ENCODE results near the gene DCLK1. TPM values are rescaled to one million over a fixed set of nuclear protein-coding genes. Genes with fewer than 3 reads are reported as not detected.

Gene DCLK1
- total RNA-seq, 1 experiment from 2014 or later: 0.10 TPM

GRCh38 chr13:35912841-35913240 is 218.3 kb downstream of the DCLK1 start:
- H3K4me2 ChIP-seq (ENCODE audit: low read length): no peak overlapping the region
- H4K20me1 ChIP-seq (ENCODE audit: insufficient read depth): no peaks in the 10 kb centered on the region
- H3K9ac ChIP-seq (ENCODE audit: low read length): no peak overlapping the region
- no peak overlapping the region for H3K27ac ChIP-seq (ENCODE audit: low read depth, low read length)
- no peak overlapping the region for H3K4me3 ChIP-seq (replicated peaks in 1 of 2; ENCODE audit: low read depth in 1 of 2, low read length in 2 of 2)
- H3K9me3 ChIP-seq (ENCODE audit: control insufficient read depth in 1 of 2, insufficient read depth in 1 of 2, low read depth in 1 of 2, low read length in 2 of 2): no peaks in the 10 kb centered on the region
- TF ChIP-seq EZH2phosphoT487 (IDR thresholded peaks at IDR 0.05; ENCODE audit: borderline replicate concordance) (no peak), ZFX (IDR thresholded peaks at IDR 0.05) (no peak), POLR2A (IDR thresholded peaks at IDR 0.05; ENCODE audit: borderline replicate concordance, extremely low read depth, insufficient read depth, insufficient read length) (no peak), CBX3 (IDR thresholded peaks at IDR 0.05; ENCODE audit: low read depth) (no peak), FOSL1 (IDR thresholded peaks at IDR 0.05; ENCODE audit: low read depth) (no peak), POLR2AphosphoS5 (IDR thresholded peaks at IDR 0.05; ENCODE audit: low read depth, low read length) (no peak), RAD21 (IDR thresholded peaks at IDR 0.05; ENCODE audit: low read depth) (no peak), CTCF (IDR thresholded peaks at IDR 0.05 in 2 of 3, conservative IDR thresholded peaks at IDR 0.05 in 1 of 3; ENCODE audit: borderline replicate concordance in 1 of 3, insufficient read depth in 1 of 3, low read depth in 2 of 3, low read length in 2 of 3) (no peak), YY1 (IDR thresholded peaks at IDR 0.05; ENCODE audit: extremely low read depth, insufficient replicate concordance, low read depth, low read length) (no peak), SP1 (IDR thresholded peaks at IDR 0.05; ENCODE audit: low read depth) (no peak), CEBPB (IDR thresholded peaks at IDR 0.05; ENCODE audit: low read depth) (no peak), MAX (IDR thresholded peaks at IDR 0.05) (no peak)
- no peak for DNase-seq (ENCODE audit: low read depth, low spot score)
- ATAC-seq: no peak
- CTCF ChIA-PET: no interaction called here
- BruUV-seq (replicated peaks): no TSS peak
- no peaks in the 10 kb centered on the region for H3K9me2 ChIP-seq (ENCODE audit: insufficient read depth)
- H3K4me1 ChIP-seq (ENCODE audit: control insufficient read depth in 1 of 2, insufficient read depth in 2 of 2, low read length in 2 of 2): no peaks in the 10 kb centered on the region
- H3K79me2 ChIP-seq (ENCODE audit: insufficient read depth, low read length): no peaks in the 10 kb centered on the region
- RAD21 ChIA-PET (ENCODE audit: low non-redundant PET in 1 of 2, low total read pairs in 2 of 2, uncharacterized antibody in 2 of 2, unreplicated experiment in 2 of 2): no interaction called here
- no peaks in the 10 kb centered on the region for H3K36me3 ChIP-seq (ENCODE audit: control insufficient read depth in 1 of 2, insufficient read depth in 2 of 2, low read length in 2 of 2)
- intact Hi-C loops (cut with micrococcal nuclease): no loop called here
- H2AFZ ChIP-seq (ENCODE audit: low read depth, low read length, poor library complexity, severe bottlenecking): no peak overlapping the region
- POLR2A ChIA-PET: no interaction called here
- peaks cover 34% of the 10 kb centered on the region for H3K27me3 ChIP-seq (ENCODE audit: insufficient read depth, low read length)
